ENCODE data around the gene MED13. TPM values are rescaled to one million over a fixed set of nuclear protein-coding genes. Genes with fewer than 3 reads are reported as not detected.

MED13 gene
- total RNA-seq, 4 donors from 2014 or later, result 54.2 to 83.6 (median 61.8) TPM

DNA sequence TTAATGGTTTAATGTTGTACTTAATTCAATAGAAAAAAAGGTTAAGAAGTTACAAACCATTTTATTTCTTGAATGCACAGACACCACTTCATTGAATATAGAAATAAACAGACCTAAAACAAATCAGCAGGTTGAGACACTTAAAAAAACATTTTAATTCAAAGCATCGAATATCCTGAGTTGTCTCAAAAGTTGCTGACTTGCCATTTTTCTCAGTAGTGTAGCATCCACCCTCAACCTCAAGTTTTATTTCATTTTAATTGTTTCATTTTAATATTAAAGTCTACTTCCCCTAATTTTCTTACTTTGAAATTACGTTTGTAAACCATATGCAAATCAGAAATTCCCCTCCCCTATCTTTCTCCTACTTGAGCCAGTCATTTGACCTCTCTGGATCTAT is 5.8 kb upstream of the MED13 start:
- DNase-seq (ENCODE audit: low spot score in 2 of 2), result no peak
- no peak overlapping the region for H3K4me3 ChIP-seq (ENCODE audit: low read depth, poor library complexity, severe bottlenecking)
- intact Hi-C loops (cut with DNase I; ENCODE audit: low total_unique reads), result no loop called here
- WGBS, 2 donors, result 67 to 79% methylated on average over 2 of the region's 2 CpGs
- no peak for TF ChIP-seq POLR2A (IDR thresholded peaks at IDR 0.05)
- TF ChIP-seq, protein P1, sequence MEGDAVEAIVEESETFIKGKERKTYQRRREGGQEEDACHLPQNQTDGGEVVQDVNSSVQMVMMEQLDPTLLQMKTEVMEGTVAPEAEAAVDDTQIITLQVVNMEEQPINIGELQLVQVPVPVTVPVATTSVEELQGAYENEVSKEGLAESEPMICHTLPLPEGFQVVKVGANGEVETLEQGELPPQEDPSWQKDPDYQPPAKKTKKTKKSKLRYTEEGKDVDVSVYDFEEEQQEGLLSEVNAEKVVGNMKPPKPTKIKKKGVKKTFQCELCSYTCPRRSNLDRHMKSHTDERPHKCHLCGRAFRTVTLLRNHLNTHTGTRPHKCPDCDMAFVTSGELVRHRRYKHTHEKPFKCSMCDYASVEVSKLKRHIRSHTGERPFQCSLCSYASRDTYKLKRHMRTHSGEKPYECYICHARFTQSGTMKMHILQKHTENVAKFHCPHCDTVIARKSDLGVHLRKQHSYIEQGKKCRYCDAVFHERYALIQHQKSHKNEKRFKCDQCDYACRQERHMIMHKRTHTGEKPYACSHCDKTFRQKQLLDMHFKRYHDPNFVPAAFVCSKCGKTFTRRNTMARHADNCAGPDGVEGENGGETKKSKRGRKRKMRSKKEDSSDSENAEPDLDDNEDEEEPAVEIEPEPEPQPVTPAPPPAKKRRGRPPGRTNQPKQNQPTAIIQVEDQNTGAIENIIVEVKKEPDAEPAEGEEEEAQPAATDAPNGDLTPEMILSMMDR (IDR thresholded peaks at IDR 0.05), result no peak

GRCh38 chr17:62067165-62068145 is 2.4 kb upstream of the MED13 start:
- intact Hi-C loops (cut with DNase I; ENCODE audit: low total_unique reads), result no loop called here
- no peak for DNase-seq (ENCODE audit: low spot score in 2 of 2)
- WGBS, 2 donors, result 93 to 94% methylated on average over 7 of the region's 7 CpGs

GRCh38 chr17:62065611-62066468 is 762 bp upstream of the MED13 start:
- TF ChIP-seq, protein P1 (IDR thresholded peaks at IDR 0.05), result peak in 1 of 3 donors; percentile 90
- TF ChIP-seq POLR2A (IDR thresholded peaks at IDR 0.05), result peak in 1 of 2 donors; percentile 62
- H3K4me3 ChIP-seq (ENCODE audit: low read depth, poor library complexity, severe bottlenecking), result peak overlapping the region; percentile 75
- 1 to 2% methylated on average over 39 to 50 of the region's 51 CpGs for WGBS, 2 donors
- intact Hi-C loops (cut with DNase I; ENCODE audit: low total_unique reads), result no loop called here
- peak; percentile 98 to 100 for DNase-seq (ENCODE audit: low spot score in 2 of 2)

More at GRCh38 chr17:62067165-62068145, 2.4 kb upstream of the MED13 start:
- TF ChIP-seq, protein P1 (IDR thresholded peaks at IDR 0.05), result no peak
- TF ChIP-seq POLR2A (IDR thresholded peaks at IDR 0.05), result no peak
- no peak overlapping the region for H3K4me3 ChIP-seq (ENCODE audit: low read depth, poor library complexity, severe bottlenecking)

DNA sequence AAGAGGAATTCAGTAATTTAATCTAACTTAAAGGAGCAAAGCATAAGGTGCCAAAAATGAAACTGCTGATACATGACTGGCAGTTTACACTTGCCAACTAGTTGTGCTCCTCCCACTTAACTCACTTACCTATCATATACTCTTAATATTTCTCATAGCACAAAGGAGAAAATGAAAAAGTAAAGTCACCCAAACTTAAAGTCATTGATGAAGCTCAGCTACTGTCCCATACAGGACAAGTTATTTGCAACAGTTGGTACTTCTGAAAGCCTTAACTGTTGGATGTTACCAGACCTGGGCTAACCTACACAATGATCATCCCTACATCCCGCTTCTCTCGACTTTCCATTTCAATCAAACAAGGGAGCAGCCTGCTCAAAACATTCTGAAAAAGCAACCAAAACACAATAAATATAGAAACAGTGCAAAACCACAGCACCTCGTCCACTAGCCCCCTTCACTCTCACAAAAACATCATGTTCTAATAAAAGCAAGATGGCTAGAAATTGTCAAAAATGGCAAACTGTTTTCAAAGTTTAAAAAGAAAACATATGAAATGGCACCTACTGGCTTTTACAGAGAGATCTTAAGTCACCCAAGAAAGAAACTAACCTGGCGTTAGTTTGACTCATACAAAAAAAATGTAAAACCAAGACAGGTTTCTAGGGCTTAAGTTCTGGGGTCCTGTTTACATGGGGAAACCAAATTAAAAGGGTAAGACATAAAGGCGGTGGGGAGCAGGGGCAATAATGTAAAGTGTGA is 868 bp downstream of the MED13 start:
- intact Hi-C loops (cut with DNase I; ENCODE audit: low total_unique reads), result loop anchor here (5.0 kb wide), 1 partner anchor 192 kb away; no protein-coding TSS in a partner anchor
- TF ChIP-seq, protein P1 (IDR thresholded peaks at IDR 0.05), result no peak
- no peak for TF ChIP-seq POLR2A (IDR thresholded peaks at IDR 0.05)
- peak overlapping the region; percentile 71 for H3K4me3 ChIP-seq (ENCODE audit: low read depth, poor library complexity, severe bottlenecking)
- DNase-seq (ENCODE audit: low spot score in 2 of 2), result no peak
- WGBS, 2 donors, result 1 to 3% methylated on average over 5 of the region's 5 CpGs

- no peak overlapping the region for H3K4me3 ChIP-seq (ENCODE audit: low read depth, poor library complexity, severe bottlenecking)
- WGBS, 2 donors, result 62% methylated on average over 3 of the region's 3 CpGs
- intact Hi-C loops (cut with DNase I; ENCODE audit: low total_unique reads), result loop anchor here (5.0 kb wide), 1 partner anchor 191 kb away; no protein-coding TSS in a partner anchor
- TF ChIP-seq, protein P1 (IDR thresholded peaks at IDR 0.05), result no peak
- no peak for TF ChIP-seq POLR2A (IDR thresholded peaks at IDR 0.05)
- DNase-seq (ENCODE audit: low spot score in 2 of 2), result no peak
Observed at GRCh38 chr17:62062944-62063343, 2.1 kb downstream of the MED13 start.
